H9 (cell line): ENCODE results near the gene CYP27C1. TPM values are rescaled to one million over a fixed set of nuclear protein-coding genes. Genes with fewer than 3 reads are reported as not detected.
A peak's percentile ranks its signal among the peaks of the same experiment; 100 is the strongest.

Experiments used
- DNase-seq: peaks from one replicate; pipeline ENCODE4 v3.0.0-alpha.2; 2017
- H2AFZ ChIP-seq: one replicate; pipeline ENCODE4 v1.6.1; 2013; ENCODE audit warnings: mild to moderate bottlenecking, low read length, control low read depth, moderate library complexity
- H2AK5ac ChIP-seq: 2 replicates; pipeline ENCODE4 v1.6.1; 2013; ENCODE audit warnings: low read length, control low read depth, mixed read lengths; ENCODE audit not compliant: insufficient read length
- H2BK120ac ChIP-seq: one replicate; pipeline ENCODE4 v1.6.1; 2013; ENCODE audit warnings: low read depth, mild to moderate bottlenecking, low read length, control low read depth, inconsistent platforms; ENCODE audit not compliant: poor library complexity, severe bottlenecking
- H2BK12ac ChIP-seq: 2 replicates; pipeline ENCODE4 v1.6.1; 2013; ENCODE audit warnings: low read length, control low read depth, mixed read lengths, low read depth; ENCODE audit not compliant: insufficient read length
- H2BK15ac ChIP-seq: 2 replicates; pipeline ENCODE4 v1.6.1; 2013; ENCODE audit warnings: low read depth, low read length, control low read depth
- H2BK20ac ChIP-seq: one replicate; pipeline ENCODE4 v1.6.1; 2013; ENCODE audit warnings: low read depth, mild to moderate bottlenecking, low read length, control low read depth, inconsistent platforms; ENCODE audit not compliant: poor library complexity, severe bottlenecking
- H2BK5ac ChIP-seq: 2 replicates; pipeline ENCODE4 v1.6.1; 2013; ENCODE audit warnings: low read length, control low read depth, mixed read lengths; ENCODE audit not compliant: insufficient read length
- H3K14ac ChIP-seq: 2 replicates; pipeline ENCODE4 v1.6.1; 2013; ENCODE audit warnings: low read length, control low read depth; ENCODE audit not compliant: insufficient read depth
- H3K18ac ChIP-seq: 2 replicates; pipeline ENCODE4 v1.6.1; 2013; ENCODE audit warnings: low read depth, mild to moderate bottlenecking, mixed read lengths, low read length, control low read depth; ENCODE audit not compliant: insufficient read length
- H3K23ac ChIP-seq: 2 replicates; pipeline ENCODE4 v1.6.1; 2013; ENCODE audit warnings: low read length, control low read depth, mixed read lengths, low read depth; ENCODE audit not compliant: insufficient read length
- H3K23me2 ChIP-seq: 2 replicates; pipeline ENCODE4 v1.6.1; 2013; ENCODE audit warnings: low read depth, mild to moderate bottlenecking, mixed read lengths, low read length, control low read depth; ENCODE audit not compliant: insufficient read length, poor library complexity, severe bottlenecking
- H3K27ac ChIP-seq: 2 replicates; pipeline ENCODE4 v1.5.1; 2013; ENCODE audit warnings: low read length, control low read depth, mixed read lengths, low read depth; ENCODE audit not compliant: insufficient read length
- H3K27me3 ChIP-seq: 2 replicates; pipeline ENCODE4 v1.6.1; 2013; ENCODE audit warnings: low read length, control low read depth, inconsistent platforms; ENCODE audit not compliant: insufficient read depth
- H3K4ac ChIP-seq: 2 replicates; pipeline ENCODE4 v1.6.1; 2013; ENCODE audit warnings: low read depth, mild to moderate bottlenecking, control low read depth, inconsistent platforms, low read length, moderate library complexity
- H3K4me1 ChIP-seq: 2 replicates; pipeline ENCODE4 v1.6.1; 2013; ENCODE audit warnings: low read length, control low read depth, inconsistent platforms; ENCODE audit not compliant: insufficient read depth
- H3K4me2 ChIP-seq: 2 replicates; pipeline ENCODE4 v1.6.1; 2013; ENCODE audit warnings: low read length, control low read depth, mixed read lengths; ENCODE audit not compliant: insufficient read length, insufficient read depth
- H3K56ac ChIP-seq: 2 replicates; pipeline ENCODE4 v1.6.1; 2013; ENCODE audit warnings: low read depth, mild to moderate bottlenecking, mixed read lengths, low read length, control low read depth; ENCODE audit not compliant: insufficient read length
- H3K79me1 ChIP-seq: 2 replicates; pipeline ENCODE4 v1.6.1; 2013; ENCODE audit warnings: low read depth, mild to moderate bottlenecking, moderate library complexity, low read length, control low read depth, inconsistent platforms; ENCODE audit not compliant: insufficient read depth, poor library complexity, severe bottlenecking
- H3K79me2 ChIP-seq: 2 replicates; pipeline ENCODE4 v1.6.1; 2013; ENCODE audit warnings: low read length, control low read depth, inconsistent platforms; ENCODE audit not compliant: insufficient read depth
- H3K9ac ChIP-seq: 2 replicates; pipeline ENCODE4 v1.6.1; 2013; ENCODE audit warnings: low read length, control low read depth, mixed read lengths; ENCODE audit not compliant: insufficient read length; ENCODE audit errors: extremely low read depth
- H3K9me3 ChIP-seq: one replicate; pipeline ENCODE4 v1.6.1; 2013; ENCODE audit warnings: low read depth, low read length, inconsistent platforms; ENCODE audit not compliant: control insufficient read depth
- H3T11ph ChIP-seq: one replicate; pipeline ENCODE4 v1.6.1; 2013; ENCODE audit warnings: mild to moderate bottlenecking, low read length, control low read depth, inconsistent platforms
- H4K20me1 ChIP-seq: one replicate; pipeline ENCODE4 v1.6.1; 2013; ENCODE audit not compliant: control insufficient read depth, insufficient read length, insufficient read depth
- H4K5ac ChIP-seq: 2 replicates; pipeline ENCODE4 v1.6.1; 2013; ENCODE audit warnings: low read depth, mild to moderate bottlenecking, mixed read lengths, low read length, control low read depth; ENCODE audit not compliant: insufficient read length
- H4K8ac ChIP-seq: replicated peaks from 2 replicates; pipeline ENCODE4 v1.6.1; 2013; ENCODE audit warnings: low read length, control low read depth, mixed read lengths, low read depth; ENCODE audit not compliant: insufficient read length
- H4K91ac ChIP-seq: 2 replicates; pipeline ENCODE4 v1.6.1; 2013; ENCODE audit warnings: low read depth, mild to moderate bottlenecking, moderate library complexity, mixed read lengths, low read length, control low read depth; ENCODE audit not compliant: insufficient read length
- H3K27ac Mint-ChIP-seq, 3 experiments: 2 replicates in 2 of 3; 3 replicates in 1 of 3; pipeline ENCODE4 v1.8.0; 2020 to 2021; ENCODE audit warnings: mixed read lengths in 3 of 3, mild to moderate bottlenecking in 1 of 3, moderate library complexity in 1 of 3
- H3K27me3 Mint-ChIP-seq: 2 replicates; pipeline ENCODE4 v1.8.0; 2021; ENCODE audit warnings: low read depth, mild to moderate bottlenecking, moderate library complexity, mixed read lengths
- H3K36me3 Mint-ChIP-seq, 3 experiments: 2 replicates in 2 of 3; 3 replicates in 1 of 3; pipeline ENCODE4 v1.8.0; 2020 to 2021; ENCODE audit warnings: low read depth in 3 of 3, mixed read lengths in 3 of 3; ENCODE audit not compliant: insufficient read depth in 1 of 3
- H3K4me1 Mint-ChIP-seq, 2 experiments: 2 replicates each; pipeline ENCODE4 v1.8.0; 2020; ENCODE audit warnings: mixed read lengths in 2 of 2
- H3K4me3 Mint-ChIP-seq, 2 experiments: 2 replicates in 1 of 2; 3 replicates in 1 of 2; pipeline ENCODE4 v1.8.0; 2020 to 2021; ENCODE audit warnings: mild to moderate bottlenecking in 2 of 2, mixed read lengths in 2 of 2, moderate library complexity in 1 of 2
- H3K9me3 Mint-ChIP-seq, 2 experiments: 2 replicates in 1 of 2; 3 replicates in 1 of 2; pipeline ENCODE4 v1.8.0; 2020; ENCODE audit warnings: mild to moderate bottlenecking in 2 of 2, mixed read lengths in 2 of 2, moderate library complexity in 1 of 2
- CTCF ChIP-seq: fragments of 200-600 bp; sonication (generic); conservative IDR thresholded peaks from 3 replicates; pipeline ENCODE4 v1.8.0; 2021; ENCODE audit warnings: antibody characterized with exemption, mild to moderate bottlenecking
- WGBS: extraction: QIAGEN DNeasy Blood & Tissue Kit; methylation state at CpG from one replicate; pipeline ENCODE4 v1.1.7; 2013; ENCODE audit warnings: missing lambda C conversion rate, low lambda C conversion rate, mixed read lengths; ENCODE audit not compliant: insufficient read length; ENCODE audit errors: extremely low coverage; 5-methylcytosine and 5-hydroxymethylcytosine counted together
- total RNA-seq: library from RNA; stranded (reverse); gene quantifications from 2 replicates; pipeline ENCODE4 v1.2.1, GENCODE V29; 2021

Gene CYP27C1
- total RNA-seq, 1 experiment from 2014 or later: 2.3 TPM

- no CpG with 5 or more reads among the region's 8 CpGs for WGBS
- Histone ChIP-seq H2BK120ac (no peak overlapping the region), H3T11ph (no peak overlapping the region), H3K27me3 (no peaks in the 10 kb centered on the region), H2BK20ac (no peak overlapping the region), H3K14ac (no peak overlapping the region), H2AFZ (no peak overlapping the region), H4K91ac (no peak overlapping the region), H2BK15ac (no peak overlapping the region), H4K20me1 (no peaks in the 10 kb centered on the region), H3K79me1 (no peaks in the 10 kb centered on the region), H3K27ac (no peak overlapping the region), H4K5ac (no peak overlapping the region), H3K56ac (no peak overlapping the region), H3K23ac (no peak overlapping the region), H3K4me1 (peaks cover 10% of the 10 kb centered on the region), H2AK5ac (no peak overlapping the region), H3K4ac (no peak overlapping the region), H2BK12ac (no peak overlapping the region), H3K4me2 (no peak overlapping the region), H2BK5ac (no peak overlapping the region), H3K9me3 (no peaks in the 10 kb centered on the region), H3K23me2 (no peaks in the 10 kb centered on the region), H3K79me2 (no peaks in the 10 kb centered on the region), H3K18ac (no peak overlapping the region), H3K9ac (no peak overlapping the region), H4K8ac (no peak overlapping the region)
- Mint-ChIP-seq H3K27ac (peak overlapping the region in 2 of 3 experiments; percentile 39 to 74; a peak in 2 of 7 replicates), H3K27me3 (peaks cover 4% of the 10 kb centered on the region), H3K36me3 (peaks cover 2 to 25% (median 8%) of the 10 kb centered on the region in 3 experiments; a peak in 4 of 7 replicates), H3K4me1 (peaks cover 38 to 40% of the 10 kb centered on the region in 2 experiments), H3K4me3 (no peak overlapping the region), H3K9me3 (peaks cover 4% of the 10 kb centered on the region in 2 experiments; a peak in 4 of 5 replicates)
- no peak for DNase-seq
- TF ChIP-seq CTCF: no peak
Measured at GRCh38 chr2:127188797-127189196, 31.3 kb downstream of the CYP27C1 start.
